Erythroblast (primary cell): Measurements from ENCODE around the gene EFHB.

Experiments
- GATA1 ChIP-seq: IDR thresholded peaks from 2 replicates; pipeline ENCODE4 v1.6.1; 2011; ENCODE audit warnings: low read depth, mild to moderate bottlenecking, control low read depth, low read length, moderate library complexity
- POLR2A ChIP-seq: IDR thresholded peaks from 2 replicates; pipeline ENCODE4 v1.6.1; 2011; ENCODE audit warnings: mild to moderate bottlenecking, low read length

DNA sequence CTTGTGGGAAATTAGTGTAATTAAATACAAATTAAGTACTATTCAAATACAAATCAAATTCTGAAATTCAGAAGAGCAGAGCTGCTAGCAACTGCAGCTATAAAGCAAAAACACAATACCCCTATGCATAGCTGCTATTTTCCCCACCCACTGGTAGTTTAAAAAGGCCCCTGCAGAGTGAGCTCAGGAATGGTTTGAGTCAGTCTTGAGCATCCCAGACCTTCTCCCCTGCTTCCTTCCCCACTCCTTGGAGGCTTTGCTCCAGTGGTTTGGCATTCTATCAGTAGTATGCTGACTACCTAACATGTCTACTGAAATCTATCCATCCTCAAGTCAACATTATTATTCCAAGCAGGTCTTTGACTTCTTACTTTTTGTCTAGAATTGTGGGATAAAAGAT, 53.0 kb downstream of the EFHB start:
- TF ChIP-seq GATA1, result no peak
- TF ChIP-seq POLR2A, result no peak
